ENCODE results near the gene CAPN11.

DNA sequence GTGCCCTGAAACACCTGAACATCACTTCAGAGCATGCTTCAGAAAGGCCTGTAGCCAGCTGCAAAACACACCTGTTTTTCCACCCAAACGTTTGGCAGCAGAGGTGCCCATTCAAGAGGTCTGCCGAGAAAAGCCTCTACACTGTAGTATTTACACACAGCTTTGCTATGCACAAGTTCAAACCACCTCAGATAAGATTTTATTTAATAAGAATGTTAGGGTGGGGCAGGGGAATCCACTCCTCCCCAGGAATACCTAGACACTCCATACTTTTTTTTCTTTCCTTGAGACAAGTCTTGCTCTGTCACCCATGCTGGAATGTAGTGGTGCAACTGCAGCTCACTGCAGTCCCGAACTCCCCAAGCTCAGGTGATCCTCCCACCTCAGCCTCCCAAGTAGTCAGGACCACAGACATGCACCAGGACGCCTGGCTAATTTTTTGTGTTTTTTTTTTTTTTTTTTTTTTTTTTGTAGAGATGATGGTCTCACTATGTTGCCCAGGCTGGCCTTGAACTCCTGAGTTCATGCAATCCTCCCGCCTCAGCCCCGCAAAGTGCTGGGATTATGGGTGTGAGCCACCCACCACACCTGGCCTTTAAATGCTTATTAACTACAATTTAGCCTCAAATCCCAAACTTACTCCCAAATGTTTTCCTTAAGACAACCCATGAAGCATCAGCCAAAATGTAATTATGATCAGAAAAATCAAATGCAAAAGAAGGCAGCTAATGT, 41.1 kb upstream of the CAPN11 start:
- TF ChIP-seq POLR2AphosphoS5 (IDR thresholded peaks at IDR 0.05; ENCODE audit: insufficient read depth in 1 of 2, low read depth in 1 of 2): no peak
- TF ChIP-seq, protein P1, sequence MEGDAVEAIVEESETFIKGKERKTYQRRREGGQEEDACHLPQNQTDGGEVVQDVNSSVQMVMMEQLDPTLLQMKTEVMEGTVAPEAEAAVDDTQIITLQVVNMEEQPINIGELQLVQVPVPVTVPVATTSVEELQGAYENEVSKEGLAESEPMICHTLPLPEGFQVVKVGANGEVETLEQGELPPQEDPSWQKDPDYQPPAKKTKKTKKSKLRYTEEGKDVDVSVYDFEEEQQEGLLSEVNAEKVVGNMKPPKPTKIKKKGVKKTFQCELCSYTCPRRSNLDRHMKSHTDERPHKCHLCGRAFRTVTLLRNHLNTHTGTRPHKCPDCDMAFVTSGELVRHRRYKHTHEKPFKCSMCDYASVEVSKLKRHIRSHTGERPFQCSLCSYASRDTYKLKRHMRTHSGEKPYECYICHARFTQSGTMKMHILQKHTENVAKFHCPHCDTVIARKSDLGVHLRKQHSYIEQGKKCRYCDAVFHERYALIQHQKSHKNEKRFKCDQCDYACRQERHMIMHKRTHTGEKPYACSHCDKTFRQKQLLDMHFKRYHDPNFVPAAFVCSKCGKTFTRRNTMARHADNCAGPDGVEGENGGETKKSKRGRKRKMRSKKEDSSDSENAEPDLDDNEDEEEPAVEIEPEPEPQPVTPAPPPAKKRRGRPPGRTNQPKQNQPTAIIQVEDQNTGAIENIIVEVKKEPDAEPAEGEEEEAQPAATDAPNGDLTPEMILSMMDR (IDR thresholded peaks at IDR 0.05): no peak
- no peak for TF ChIP-seq POLR2A (IDR thresholded peaks at IDR 0.05)

Data from vagina (tissue), 2 donors.